Measurements from ENCODE around the gene ZNF277.

The ZNF277 gene

GRCh38 chr7:112206991-112207592 is 597 bp downstream of the ZNF277 start:
- no peaks in the 10 kb centered on the region for H3K9me3 ChIP-seq (ENCODE audit: control insufficient read depth, insufficient read depth, low read depth, low read length)
- CTCF ChIA-PET = interaction anchor here (0.9 kb wide), 1 partner anchor 56 kb away, joined by 3 read pairs; no protein-coding TSS in a partner anchor
- H3K4me1 ChIP-seq (ENCODE audit: control insufficient read depth, insufficient read depth, low read length) = peaks cover 10% of the 10 kb centered on the region
- peak overlapping the region; percentile 75; the same call in 1 of the 2 replicates for H3K27ac ChIP-seq (ENCODE audit: extremely low read depth, low read depth, low read length)
- POLR2A ChIA-PET = interaction anchor here (1.1 to 3.6 kb wide), 6 partner anchors 7 to 248 kb away, joined by 3 to 24 read pairs (median 5); partner anchors contain the start of gene IFRD1
- peak overlapping the region; percentile 69 for H3K4me3 ChIP-seq (ENCODE audit: low read depth, low read length)
- H3K36me3 ChIP-seq (ENCODE audit: control insufficient read depth in 2 of 2, insufficient read depth in 1 of 2, low read length in 2 of 2) = no peaks in the 10 kb centered on the region
- no peak for TF ChIP-seq ZNF610 (tag by site-specific recombination; IDR thresholded peaks at IDR 0.05; ENCODE audit: borderline replicate concordance)
- TF ChIP-seq, protein P1, sequence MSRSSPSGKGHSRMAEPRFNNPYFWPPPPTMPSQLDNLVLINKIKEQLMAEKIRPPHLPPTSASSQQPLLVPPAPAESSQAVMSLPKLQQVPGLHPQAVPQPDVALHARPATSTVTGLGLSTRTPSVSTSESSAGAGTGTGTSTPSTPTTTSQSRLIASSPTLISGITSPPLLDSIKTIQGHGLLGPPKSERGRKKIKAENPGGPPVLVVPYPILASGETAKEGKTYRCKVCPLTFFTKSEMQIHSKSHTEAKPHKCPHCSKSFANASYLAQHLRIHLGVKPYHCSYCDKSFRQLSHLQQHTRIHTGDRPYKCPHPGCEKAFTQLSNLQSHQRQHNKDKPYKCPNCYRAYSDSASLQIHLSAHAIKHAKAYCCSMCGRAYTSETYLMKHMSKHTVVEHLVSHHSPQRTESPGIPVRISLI (tag by site-specific recombination; IDR thresholded peaks at IDR 0.05) = no peak
- no peak for TF ChIP-seq ZNF366 (tag by site-specific recombination; conservative IDR thresholded peaks at IDR 0.05)
- TF ChIP-seq, protein P2, sequence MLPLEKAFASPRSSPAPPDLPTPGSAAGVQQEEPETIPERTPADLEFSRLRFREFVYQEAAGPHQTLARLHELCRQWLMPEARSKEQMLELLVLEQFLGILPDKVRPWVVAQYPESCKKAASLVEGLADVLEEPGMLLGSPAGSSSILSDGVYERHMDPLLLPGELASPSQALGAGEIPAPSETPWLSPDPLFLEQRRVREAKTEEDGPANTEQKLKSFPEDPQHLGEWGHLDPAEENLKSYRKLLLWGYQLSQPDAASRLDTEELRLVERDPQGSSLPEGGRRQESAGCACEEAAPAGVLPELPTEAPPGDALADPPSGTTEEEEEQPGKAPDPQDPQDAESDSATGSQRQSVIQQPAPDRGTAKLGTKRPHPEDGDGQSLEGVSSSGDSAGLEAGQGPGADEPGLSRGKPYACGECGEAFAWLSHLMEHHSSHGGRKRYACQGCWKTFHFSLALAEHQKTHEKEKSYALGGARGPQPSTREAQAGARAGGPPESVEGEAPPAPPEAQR (tag by site-specific recombination; IDR thresholded peaks at IDR 0.05) = no peak
- TF ChIP-seq FEZF1 (tag by site-specific recombination; IDR thresholded peaks at IDR 0.05) = no peak
- no peak for TF ChIP-seq ZNF76 (tag by site-specific recombination; IDR thresholded peaks at IDR 0.05; ENCODE audit: borderline replicate concordance, low read depth)
- no peak for TF ChIP-seq WT1 (tag by site-specific recombination; IDR thresholded peaks at IDR 0.05)
- no peak for TF ChIP-seq ZNF548 (tag by site-specific recombination; IDR thresholded peaks at IDR 0.05)
- TF ChIP-seq ZNF843 (tag by site-specific recombination; IDR thresholded peaks at IDR 0.05) = 0 out of 2 replicates have a peak, but pooled peaks have one; percentile 12
- TF ChIP-seq REPIN1 (tag by site-specific recombination; IDR thresholded peaks at IDR 0.05; ENCODE audit: low read depth) = no peak
- TF ChIP-seq ZNF600 (tag by site-specific recombination; IDR thresholded peaks at IDR 0.05) = 0 out of 2 replicates have a peak, but pooled peaks have one; percentile 6
- 0 out of 2 replicates have a peak, but pooled peaks have one; percentile 5 for TF ChIP-seq SP7 (tag by site-specific recombination; IDR thresholded peaks at IDR 0.05)
- TF ChIP-seq ZBTB8A (tag by site-specific recombination; IDR thresholded peaks at IDR 0.05) = no peak
- TF ChIP-seq KLF7 (tag by site-specific recombination; IDR thresholded peaks at IDR 0.05; ENCODE audit: borderline replicate concordance) = 0 out of 2 replicates have a peak, but pooled peaks have one; percentile 19
- TF ChIP-seq ZNF394 (tag by site-specific recombination; IDR thresholded peaks at IDR 0.05; ENCODE audit: borderline replicate concordance) = no peak
- 0 out of 2 replicates have a peak, but pooled peaks have one; percentile 10 for TF ChIP-seq ZFP37 (tag by site-specific recombination; IDR thresholded peaks at IDR 0.05)
- TF ChIP-seq, protein P3, sequence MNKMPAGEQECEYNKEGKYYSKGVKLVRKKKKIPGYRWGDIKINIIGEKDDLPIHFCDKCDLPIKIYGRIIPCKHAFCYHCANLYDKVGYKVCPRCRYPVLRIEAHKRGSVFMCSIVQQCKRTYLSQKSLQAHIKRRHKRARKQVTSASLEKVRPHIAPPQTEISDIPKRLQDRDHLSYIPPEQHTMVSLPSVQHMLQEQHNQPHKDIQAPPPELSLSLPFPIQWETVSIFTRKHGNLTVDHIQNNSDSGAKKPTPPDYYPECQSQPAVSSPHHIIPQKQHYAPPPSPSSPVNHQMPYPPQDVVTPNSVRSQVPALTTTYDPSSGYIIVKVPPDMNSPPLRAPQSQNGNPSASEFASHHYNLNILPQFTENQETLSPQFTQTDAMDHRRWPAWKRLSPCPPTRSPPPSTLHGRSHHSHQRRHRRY (tag by site-specific recombination; IDR thresholded peaks at IDR 0.05) = no peak
- no peak for TF ChIP-seq ZNF571 (tag by site-specific recombination; IDR thresholded peaks at IDR 0.05)
- no peak for TF ChIP-seq ZNF416 (tag by site-specific recombination; IDR thresholded peaks at IDR 0.05)
- no peak for TF ChIP-seq ZFP3 (tag by site-specific recombination; IDR thresholded peaks at IDR 0.05; ENCODE audit: low read depth)
- TF ChIP-seq CTCF (tag by site-specific recombination; IDR thresholded peaks at IDR 0.05) = no peak
- TF ChIP-seq ZNF776 (tag by site-specific recombination; IDR thresholded peaks at IDR 0.05; ENCODE audit: borderline replicate concordance) = no peak
- TF ChIP-seq BCL11B (tag by site-specific recombination; IDR thresholded peaks at IDR 0.05; ENCODE audit: low read depth) = no peak
- TF ChIP-seq ZSCAN30 (tag by site-specific recombination; IDR thresholded peaks at IDR 0.05) = no peak
- TF ChIP-seq ZNF768 (tag by site-specific recombination; IDR thresholded peaks at IDR 0.05) = no peak
- peak; percentile 4; the same call in 1 of the 2 replicates for TF ChIP-seq GLIS1 (tag by site-specific recombination; IDR thresholded peaks at IDR 0.05)
- no peak for TF ChIP-seq ZIC2 (tag by site-specific recombination; IDR thresholded peaks at IDR 0.05)
- TF ChIP-seq ZBTB11 (tag by site-specific recombination; conservative IDR thresholded peaks at IDR 0.05; ENCODE audit: low read depth) = no peak; the same call in 1 of the 2 replicates
- TF ChIP-seq GLIS2 (tag by site-specific recombination; IDR thresholded peaks at IDR 0.05) = peak; percentile 31; the same call in 1 of the 2 replicates
- TF ChIP-seq ZNF391 (tag by site-specific recombination; IDR thresholded peaks at IDR 0.05; ENCODE audit: borderline replicate concordance, low read depth) = no peak
